ENCODE results near the gene CDHR2.

- TF ChIP-seq POLR2A (IDR thresholded peaks at IDR 0.05; ENCODE audit: low read depth, low read length): no peak
- TF ChIP-seq POLR2AphosphoS5 (IDR thresholded peaks at IDR 0.05; ENCODE audit: low read depth, low read length): no peak
These were observed 59.1 kb downstream of the CDHR2 start for GRCh38 chr5:176608142-176608705.
